ENCODE data around the gene SPATS2.
"Not testable (repeated sequence)": the region's sequence is repeated elsewhere in the genome, so short reads cannot be mapped to it uniquely, and the experiment has no call there.

The SPATS2 gene

GRCh38 chr12:49330631-49331379, 36.5 kb upstream of the SPATS2 start:
- Histone ChIP-seq H3K9me3 (ENCODE audit: insufficient read depth, low read depth, low read length) (peaks cover 7% of the 10 kb centered on the region; the same call in 1 of the 2 replicates), H3K36me3 (ENCODE audit: insufficient read depth, low read depth, low read length) (peaks cover 48% of the 10 kb centered on the region), H3K27ac (ENCODE audit: low read length) (no peak overlapping the region), H3K4me1 (ENCODE audit: insufficient read depth, low read length) (peaks cover 3% of the 10 kb centered on the region; the same call in 1 of the 2 replicates), H3K27me3 (ENCODE audit: insufficient read depth, low read length) (peaks cover 49% of the 10 kb centered on the region), H3K4me3 (ENCODE audit: low read length) (no peak overlapping the region), H3K9ac (ENCODE audit: low read depth, low read length) (no peak overlapping the region)

DNA sequence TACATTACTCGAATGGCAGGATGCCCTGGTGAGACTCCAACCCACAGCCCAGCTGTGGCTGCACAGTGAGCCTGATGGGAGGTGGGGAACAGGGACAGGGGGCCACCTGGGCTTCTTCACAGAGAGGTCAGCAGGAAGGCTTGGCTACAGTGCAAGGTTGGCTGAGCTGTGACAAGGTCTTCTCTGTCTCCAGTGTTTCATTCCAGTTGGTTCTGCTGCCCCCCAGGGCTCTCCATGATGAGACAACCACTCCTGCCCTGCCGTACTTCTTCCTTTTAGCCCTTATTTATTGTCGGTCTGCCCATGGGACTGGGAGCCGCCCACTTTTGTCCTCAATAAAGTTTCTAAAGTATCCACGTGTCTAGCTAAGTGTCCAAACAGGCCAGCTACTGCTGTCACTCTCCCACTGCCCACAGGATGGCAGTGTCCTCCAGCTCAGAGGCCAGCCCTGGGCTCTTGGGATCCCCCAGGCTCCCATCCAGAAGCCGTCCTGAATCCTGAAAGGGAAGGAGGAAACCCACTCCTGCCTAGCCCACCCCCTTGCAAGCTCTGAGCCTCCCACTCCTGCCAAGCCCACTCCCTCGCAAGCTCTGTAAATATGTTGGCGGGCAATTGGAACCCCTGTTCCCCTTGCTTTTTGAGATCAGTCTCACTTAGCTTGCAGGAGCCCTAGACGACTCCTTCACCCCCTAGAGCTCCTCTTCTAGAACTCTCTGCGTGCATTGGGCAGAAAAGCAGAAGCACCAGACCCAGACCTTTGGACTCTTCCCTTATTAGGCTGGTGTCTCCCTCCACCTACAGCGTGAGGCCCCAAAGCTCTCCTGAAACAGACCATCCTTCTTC, 35.7 kb upstream of the SPATS2 start:
- Histone ChIP-seq H3K27ac (ENCODE audit: low read length) (no peak overlapping the region), H3K9me3 (ENCODE audit: insufficient read depth, low read depth, low read length) (peaks cover 8% of the 10 kb centered on the region; the same call in 1 of the 2 replicates), H3K27me3 (ENCODE audit: insufficient read depth, low read length) (peaks cover 57% of the 10 kb centered on the region), H3K4me1 (ENCODE audit: insufficient read depth, low read length) (peaks cover 3% of the 10 kb centered on the region; the same call in 1 of the 2 replicates), H3K36me3 (ENCODE audit: insufficient read depth, low read depth, low read length) (peaks cover 40% of the 10 kb centered on the region), H3K4me3 (ENCODE audit: low read length) (no peak overlapping the region), H3K9ac (ENCODE audit: low read depth, low read length) (no peak overlapping the region)

- H3K27ac ChIP-seq (ENCODE audit: low read length), result no peak overlapping the region
- H3K4me3 ChIP-seq (ENCODE audit: low read length), result peak overlapping the region; percentile 58; the same call in 1 of the 2 replicates
- peaks cover 8% of the 10 kb centered on the region; the same call in 1 of the 2 replicates for H3K9me3 ChIP-seq (ENCODE audit: insufficient read depth, low read depth, low read length)
- H3K36me3 ChIP-seq (ENCODE audit: insufficient read depth, low read depth, low read length), result peaks cover 31% of the 10 kb centered on the region
- H3K4me1 ChIP-seq (ENCODE audit: insufficient read depth, low read length), result peaks cover 3% of the 10 kb centered on the region; the same call in 1 of the 2 replicates
- H3K27me3 ChIP-seq (ENCODE audit: insufficient read depth, low read length), result peaks cover 66% of the 10 kb centered on the region
- no peak overlapping the region for H3K9ac ChIP-seq (ENCODE audit: low read depth, low read length)
Observed at GRCh38 chr12:49332441-49332861, 34.8 kb upstream of the SPATS2 start.

GRCh38 chr12:49332891-49333371, 34.3 kb upstream of the SPATS2 start:
- Histone ChIP-seq H3K4me1 (ENCODE audit: insufficient read depth, low read length) (peaks cover 5% of the 10 kb centered on the region; the same call in 1 of the 2 replicates), H3K9ac (ENCODE audit: low read depth, low read length) (no peak overlapping the region), H3K9me3 (ENCODE audit: insufficient read depth, low read depth, low read length) (peaks cover 8% of the 10 kb centered on the region; the same call in 1 of the 2 replicates), H3K27ac (ENCODE audit: low read length) (no peak overlapping the region), H3K4me3 (ENCODE audit: low read length) (peak overlapping the region; percentile 58), H3K36me3 (ENCODE audit: insufficient read depth, low read depth, low read length) (peaks cover 28% of the 10 kb centered on the region), H3K27me3 (ENCODE audit: insufficient read depth, low read length) (peaks cover 71% of the 10 kb centered on the region)

DNA sequence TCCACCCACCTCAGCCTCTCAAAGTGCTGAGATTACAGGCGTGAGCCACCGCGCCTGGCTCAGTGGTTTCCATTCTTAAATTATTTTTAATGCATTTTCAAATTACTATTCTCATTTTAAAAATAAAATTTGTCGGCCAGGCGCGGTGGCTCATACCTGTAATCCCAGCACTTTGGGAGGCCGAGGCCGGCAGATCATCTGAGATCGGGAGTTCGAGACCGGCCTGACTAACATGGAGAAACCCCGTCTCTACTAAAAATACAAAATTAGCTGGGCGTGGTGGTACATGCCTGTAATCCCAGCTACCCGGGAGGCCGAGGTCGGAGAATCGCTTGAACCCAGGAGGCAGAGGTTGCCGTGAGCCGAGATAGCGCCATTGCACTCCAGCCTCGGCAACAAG, 33.5 kb upstream of the SPATS2 start:
- Histone ChIP-seq H3K36me3 (ENCODE audit: insufficient read depth, low read depth, low read length) (peaks cover 25% of the 10 kb centered on the region), H3K27me3 (ENCODE audit: insufficient read depth, low read length) (peaks cover 79% of the 10 kb centered on the region), H3K4me1 (ENCODE audit: insufficient read depth, low read length) (peaks cover 10% of the 10 kb centered on the region; the same call in 1 of the 2 replicates)
- not testable (repeated sequence) for H3K9me3 ChIP-seq (ENCODE audit: insufficient read depth, low read depth, low read length); H3K4me3 ChIP-seq (ENCODE audit: low read length); H3K27ac ChIP-seq (ENCODE audit: low read length); H3K9ac ChIP-seq (ENCODE audit: low read depth, low read length)

DNA sequence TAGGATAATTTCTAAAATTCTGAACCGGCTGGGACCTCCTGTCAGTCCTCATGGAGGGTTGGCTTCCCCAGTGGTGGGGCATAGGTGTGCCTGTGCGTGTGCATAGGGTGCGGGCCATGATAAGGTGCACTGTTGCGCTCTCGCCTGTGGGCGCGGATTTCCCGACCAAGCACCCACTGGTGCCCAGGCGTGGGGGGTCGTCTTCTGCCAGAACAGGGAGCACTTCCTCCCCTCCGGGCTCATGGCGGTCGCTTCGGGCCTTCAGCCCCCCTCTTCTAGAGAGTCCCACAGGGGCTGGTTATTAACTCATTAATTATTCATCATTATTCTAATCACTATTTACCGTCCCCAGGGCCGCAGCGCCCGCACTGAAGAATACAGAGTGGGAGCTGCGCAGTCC, 33.0 kb upstream of the SPATS2 start:
- peaks cover 84% of the 10 kb centered on the region for H3K27me3 ChIP-seq (ENCODE audit: insufficient read depth, low read length)
- no peak overlapping the region for H3K4me3 ChIP-seq (ENCODE audit: low read length)
- H3K27ac ChIP-seq (ENCODE audit: low read length), result no peak overlapping the region
- peaks cover 14% of the 10 kb centered on the region; the same call in 1 of the 2 replicates for H3K4me1 ChIP-seq (ENCODE audit: insufficient read depth, low read length)
- no peak overlapping the region for H3K9ac ChIP-seq (ENCODE audit: low read depth, low read length)
- peaks cover 8% of the 10 kb centered on the region; the same call in 1 of the 2 replicates for H3K9me3 ChIP-seq (ENCODE audit: insufficient read depth, low read depth, low read length)
- peaks cover 20% of the 10 kb centered on the region for H3K36me3 ChIP-seq (ENCODE audit: insufficient read depth, low read depth, low read length)

DNA sequence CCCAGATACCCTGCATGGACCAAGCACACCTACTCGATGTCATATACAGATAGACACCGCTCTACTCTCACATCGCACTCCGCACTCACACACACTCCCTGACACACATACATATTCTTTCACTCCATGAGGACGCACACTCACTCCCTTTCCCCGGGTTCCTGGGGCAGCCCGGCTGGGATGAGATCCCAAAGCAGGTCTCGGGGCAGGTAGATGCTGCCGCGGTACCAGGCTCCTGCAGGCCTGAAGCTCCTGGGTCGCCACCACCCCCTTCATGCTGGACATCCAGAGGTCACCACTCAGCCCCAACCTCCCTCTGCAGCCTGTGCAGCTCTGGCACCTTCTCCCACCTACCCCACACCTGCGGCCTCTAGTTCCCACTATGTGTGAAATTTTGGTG, 32.6 kb upstream of the SPATS2 start:
- H3K9ac ChIP-seq (ENCODE audit: low read depth, low read length), result no peak overlapping the region
- H3K4me3 ChIP-seq (ENCODE audit: low read length), result no peak overlapping the region
- H3K9me3 ChIP-seq (ENCODE audit: insufficient read depth, low read depth, low read length), result peaks cover 8% of the 10 kb centered on the region; the same call in 1 of the 2 replicates
- peaks cover 88% of the 10 kb centered on the region for H3K27me3 ChIP-seq (ENCODE audit: insufficient read depth, low read length)
- H3K27ac ChIP-seq (ENCODE audit: low read length), result no peak overlapping the region
- H3K36me3 ChIP-seq (ENCODE audit: insufficient read depth, low read depth, low read length), result peaks cover 16% of the 10 kb centered on the region
- H3K4me1 ChIP-seq (ENCODE audit: insufficient read depth, low read length), result peaks cover 14% of the 10 kb centered on the region; the same call in 1 of the 2 replicates

DNA sequence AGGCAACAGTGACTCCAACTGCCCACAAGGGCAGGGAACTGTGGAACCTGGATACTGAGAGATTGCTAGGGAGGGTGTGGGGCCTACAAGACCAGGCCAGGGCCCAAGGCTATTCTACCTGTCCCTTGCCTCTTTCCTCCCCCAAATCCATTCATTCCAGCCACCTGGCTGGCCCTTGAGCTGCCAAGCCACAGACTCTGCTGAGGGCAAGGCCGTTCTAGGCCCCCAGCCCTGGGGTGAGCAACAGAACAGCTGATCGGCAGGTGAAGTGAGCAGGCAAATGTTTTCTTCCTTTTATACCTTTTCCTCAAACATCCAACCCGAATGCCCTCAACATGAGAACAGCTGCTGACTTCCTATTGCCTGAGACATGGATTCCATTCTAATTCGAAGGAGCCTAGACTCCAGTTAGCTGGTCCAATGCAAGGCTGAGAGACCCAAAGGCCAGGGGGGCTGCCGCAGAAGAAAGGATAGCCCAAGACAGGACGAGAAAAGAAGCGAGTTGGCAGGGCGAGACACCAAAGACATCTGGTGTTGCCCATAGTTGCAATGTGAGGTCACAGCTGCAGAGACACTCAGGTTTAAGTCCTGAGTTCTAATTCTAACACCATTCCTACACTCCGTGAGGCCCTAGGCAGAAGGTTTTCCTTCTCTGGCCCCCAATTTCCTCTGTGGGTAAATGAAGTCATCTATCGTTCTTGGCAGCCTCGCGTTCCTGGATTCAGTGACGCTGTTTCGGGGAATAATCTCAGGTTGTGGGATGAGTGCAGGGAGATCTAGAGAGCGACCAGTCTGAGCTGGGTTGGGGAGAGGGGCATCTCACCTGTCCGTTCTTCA, 31.9 kb upstream of the SPATS2 start:
- H3K27me3 ChIP-seq (ENCODE audit: insufficient read depth, low read length), result peaks cover 95% of the 10 kb centered on the region
- peaks cover 8% of the 10 kb centered on the region; the same call in 1 of the 2 replicates for H3K9me3 ChIP-seq (ENCODE audit: insufficient read depth, low read depth, low read length)
- H3K4me1 ChIP-seq (ENCODE audit: insufficient read depth, low read length), result peaks cover 18% of the 10 kb centered on the region; the same call in 1 of the 2 replicates
- H3K9ac ChIP-seq (ENCODE audit: low read depth, low read length), result no peak overlapping the region
- no peak overlapping the region for H3K27ac ChIP-seq (ENCODE audit: low read length)
- H3K36me3 ChIP-seq (ENCODE audit: insufficient read depth, low read depth, low read length), result peaks cover 9% of the 10 kb centered on the region
- H3K4me3 ChIP-seq (ENCODE audit: low read length), result no peak overlapping the region

GRCh38 chr12:49335955-49336644, 31.2 kb upstream of the SPATS2 start:
- no peak overlapping the region for H3K9ac ChIP-seq (ENCODE audit: low read depth, low read length)
- peaks cover 100% of the 10 kb centered on the region for H3K27me3 ChIP-seq (ENCODE audit: insufficient read depth, low read length)
- H3K4me1 ChIP-seq (ENCODE audit: insufficient read depth, low read length), result peaks cover 23% of the 10 kb centered on the region; the same call in 1 of the 2 replicates
- peaks cover 8% of the 10 kb centered on the region; the same call in 1 of the 2 replicates for H3K9me3 ChIP-seq (ENCODE audit: insufficient read depth, low read depth, low read length)
- H3K27ac ChIP-seq (ENCODE audit: low read length), result no peak overlapping the region
- H3K36me3 ChIP-seq (ENCODE audit: insufficient read depth, low read depth, low read length), result peaks cover 3% of the 10 kb centered on the region; the same call in 1 of the 2 replicates
- H3K4me3 ChIP-seq (ENCODE audit: low read length), result peak overlapping the region; percentile 56; the same call in 1 of the 2 replicates
